HepG2 (cell line): ENCODE measurements around the gene SCAF8. TPM values are rescaled to one million over a fixed set of nuclear protein-coding genes. Genes with fewer than 3 reads are reported as not detected.

ENCODE experiments used
- ARNT ChIP-seq: fragments of 450-650 bp; IDR thresholded peaks from 2 replicates; pipeline ENCODE4 v1.6.1; 2017
- CAMTA2 ChIP-seq: sonication (generic); formaldehyde crosslinking; IDR thresholded peaks from 2 replicates; pipeline ENCODE4 v1.4.0; 2020; ENCODE audit warnings: mild to moderate bottlenecking, missing genetic modification reagents, borderline replicate concordance
- HNF4G ChIP-seq, 2 experiments: sonication (generic) in 1 of 2; formaldehyde crosslinking in 1 of 2; IDR thresholded peaks; 2 replicates each; pipeline versions ENCODE4 v1.4.0 to v1.6.1; 2011 to 2020; ENCODE audit warnings: borderline replicate concordance in 2 of 2, low read depth in 2 of 2, mild to moderate bottlenecking in 2 of 2, low read length in 1 of 2, missing genetic modification reagents in 1 of 2, moderate library complexity in 1 of 2
- HOXA5 ChIP-seq: sonication (generic); formaldehyde crosslinking; IDR thresholded peaks from 2 replicates; pipeline ENCODE4 v1.4.0; 2020; ENCODE audit warnings: missing genetic modification reagents
- KDM1A ChIP-seq: IDR thresholded peaks from 2 replicates; pipeline ENCODE4 v1.6.1; 2016; ENCODE audit warnings: missing compliant biosample characterization
- KLF16 ChIP-seq, 2 experiments: sonication (generic) in 1 of 2; formaldehyde crosslinking in 1 of 2; IDR thresholded peaks; 2 replicates each; pipeline versions ENCODE4 v1.6.1 to v1.8.0; 2016 to 2023; ENCODE audit warnings: missing genetic modification reagents in 2 of 2, missing compliant biosample characterization in 1 of 2
- MAF1 ChIP-seq: sonication (generic); formaldehyde crosslinking; IDR thresholded peaks from 2 replicates; pipeline ENCODE4 v1.5.0; 2020; ENCODE audit warnings: missing genetic modification reagents, borderline replicate concordance
- MYPOP ChIP-seq: sonication (generic); formaldehyde crosslinking; IDR thresholded peaks from 2 replicates; pipeline ENCODE4 v1.8.1; 2023; ENCODE audit warnings: mild to moderate bottlenecking, moderate library complexity, missing genetic modification reagents
- NCOA1 ChIP-seq: sonication (generic); formaldehyde crosslinking; IDR thresholded peaks from 2 replicates; pipeline ENCODE4 v1.9.0; 2021; ENCODE audit warnings: missing genetic modification reagents
- PAX8 ChIP-seq: sonication (generic); formaldehyde crosslinking; IDR thresholded peaks from 2 replicates; pipeline ENCODE4 v1.8.0; 2022; ENCODE audit warnings: mild to moderate bottlenecking, missing genetic modification reagents, borderline replicate concordance
- REL ChIP-seq: sonication (generic); formaldehyde crosslinking; conservative IDR thresholded peaks from 2 replicates; pipeline ENCODE4 v1.8.0; 2022; ENCODE audit warnings: mild to moderate bottlenecking, missing genetic modification reagents, moderate library complexity
- RXRA ChIP-seq: sonication (generic); formaldehyde crosslinking; IDR thresholded peaks from 2 replicates; pipeline ENCODE4 v1.5.1; 2020; ENCODE audit warnings: missing genetic modification reagents
- SIX4 ChIP-seq: sonication (generic); formaldehyde crosslinking; IDR thresholded peaks from 2 replicates; pipeline ENCODE4 v1.4.0; 2020; ENCODE audit warnings: missing genetic modification reagents
- THRA ChIP-seq: sonication (generic); formaldehyde crosslinking; IDR thresholded peaks from 2 replicates; pipeline ENCODE4 v1.4.0; 2020; ENCODE audit warnings: missing genetic modification reagents, borderline replicate concordance
- TRIM22 ChIP-seq: fragments of 450-650 bp; IDR thresholded peaks from 2 replicates; pipeline ENCODE4 v1.6.1; 2017
- ZBTB39 ChIP-seq: sonication (generic); formaldehyde crosslinking; IDR thresholded peaks from 2 replicates; pipeline ENCODE4 v1.5.0; 2020; ENCODE audit warnings: missing genetic modification reagents
- ZNF18 ChIP-seq: sonication (generic); formaldehyde crosslinking; IDR thresholded peaks from 2 replicates; pipeline ENCODE4 v1.8.0; 2022; ENCODE audit warnings: mild to moderate bottlenecking, missing genetic modification reagents; ENCODE audit not compliant: insufficient replicate concordance
- ZNF317 ChIP-seq: sonication (generic); formaldehyde crosslinking; IDR thresholded peaks from 2 replicates; pipeline ENCODE4 v1.5.0; 2020; ENCODE audit warnings: mild to moderate bottlenecking, missing genetic modification reagents
- ZNF629 ChIP-seq: sonication (generic); formaldehyde crosslinking; conservative IDR thresholded peaks from 2 replicates; pipeline ENCODE4 v1.5.0; 2020; ENCODE audit warnings: missing genetic modification reagents
- ZNF768 ChIP-seq: sonication (generic); formaldehyde crosslinking; IDR thresholded peaks from 2 replicates; pipeline ENCODE4 v1.4.0; 2020; ENCODE audit warnings: missing genetic modification reagents
- polyA plus RNA-seq, 8 experiments: library from polyadenylated mRNA; depleted of rRNA in 3 of 8; stranded (reverse) in 7 of 8; unstranded in 1 of 8; fragments of >200 nt; fragmentation: Illumina TruSeq in 4 of 8; extraction: Trizol in 4 of 8; gene quantifications; 2 replicates each; pipeline versions ENCODE4 v1.2.1 to v1.2.3, GENCODE V29; 2011 to 2016; ENCODE audit warnings: low read depth in 4 of 8, missing spikeins in 1 of 8, mixed read lengths in 1 of 8; ENCODE audit not compliant: insufficient read depth in 1 of 8
- total RNA-seq, 5 experiments: library from RNA; depleted of rRNA; stranded (reverse); fragments of >200 nt; fragmentation: Illumina TruSeq; extraction: Trizol; gene quantifications; 2 replicates each; pipeline ENCODE4 v1.2.3, GENCODE V29; 2016; ENCODE audit warnings: low read depth in 1 of 5

SCAF8 gene
- total and polyA plus RNA-seq, 2 of the 13 experiments (the other 11 are each of a cell fraction or from before 2014, with no cell fraction given): 15.3 to 40.8 TPM

- TF ChIP-seq TRIM22 (no peak), MAF1 (CRISPR knock-in tag) (no peak), NCOA1 (peak; percentile 98), PAX8 (CRISPR knock-in tag) (no peak), REL (no peak), CAMTA2 (CRISPR knock-in tag) (no peak), HOXA5 (CRISPR knock-in tag) (no peak), ZNF18 (CRISPR knock-in tag) (peak; percentile 47), ZBTB39 (CRISPR knock-in tag) (peak; percentile 85; the same call in 1 of the 2 replicates), HNF4G (IDR thresholded peaks at IDR 0.05; ENCODE audit: borderline replicate concordance, low read depth, low read length) (no peak; the same call in 1 of the 2 replicates), HNF4G (CRISPR knock-in tag; IDR thresholded peaks at IDR 0.05; ENCODE audit: borderline replicate concordance, low read depth) (no peak), KLF16 (CRISPR knock-in tag; IDR thresholded peaks at IDR 0.05) (peak; percentile 38 to 86; a peak in 3 of 4 replicates), MYPOP (CRISPR knock-in tag) (0 out of 2 replicates have a peak, but pooled peaks have one; percentile 63), RXRA (CRISPR knock-in tag) (peak; percentile 80), ARNT (no peak), SIX4 (CRISPR knock-in tag) (no peak), ZNF768 (CRISPR knock-in tag) (peak; percentile 63; the same call in 1 of the 2 replicates), ZNF317 (peak; percentile 47), KDM1A (CRISPR knock-in tag) (0 out of 2 replicates have a peak, but pooled peaks have one; percentile 13), ZNF629 (no peak), THRA (CRISPR knock-in tag) (peak; percentile 69)
Observed at GRCh38 chr6:154733626-154734382, 588 bp downstream of the SCAF8 start (continued).
